Endodermal cell (in vitro differentiated cells): ENCODE data around the gene MRPL40. TPM values are rescaled to one million over a fixed set of nuclear protein-coding genes. Genes with fewer than 3 reads are reported as not detected.

Source experiments
- DNase-seq: peaks from one replicate; pipeline ENCODE4 v3.0.0-alpha.2; 2017
- H3K27ac ChIP-seq: 2 replicates; pipeline ENCODE4 v1.5.1; 2013; ENCODE audit warnings: mild to moderate bottlenecking, low read depth, low read length, moderate library complexity
- H3K27me3 ChIP-seq: 2 replicates; pipeline ENCODE4 v1.6.1; 2013; ENCODE audit warnings: mild to moderate bottlenecking, low read length, moderate library complexity; ENCODE audit not compliant: insufficient read depth, control insufficient read depth, poor library complexity, severe bottlenecking
- H3K36me3 ChIP-seq: 2 replicates; pipeline ENCODE4 v1.7.0; 2013; ENCODE audit warnings: mild to moderate bottlenecking, low read length, moderate library complexity; ENCODE audit not compliant: control insufficient read depth, insufficient read depth
- H3K4me1 ChIP-seq: one replicate; pipeline ENCODE4 v1.7.0; 2013; ENCODE audit warnings: low read length; ENCODE audit not compliant: control insufficient read depth, insufficient read depth
- H3K4me3 ChIP-seq: 2 replicates; pipeline ENCODE4 v1.5.1; 2013; ENCODE audit warnings: mild to moderate bottlenecking, low read length, moderate library complexity
- H3K9ac ChIP-seq: 2 replicates; pipeline ENCODE4 v1.6.1; 2013; ENCODE audit warnings: mild to moderate bottlenecking, low read length, moderate library complexity; ENCODE audit not compliant: poor library complexity, severe bottlenecking; ENCODE audit errors: extremely low read depth
- H3K9me3 ChIP-seq: 2 replicates; pipeline ENCODE4 v1.6.1; 2013; ENCODE audit warnings: mild to moderate bottlenecking, low read length, moderate library complexity; ENCODE audit not compliant: control insufficient read depth
- H3K27ac Mint-ChIP-seq: 2 replicates; pipeline ENCODE4 v1.8.0; 2020; ENCODE audit warnings: mixed read lengths
- H3K27me3 Mint-ChIP-seq: 2 replicates; pipeline ENCODE4 v1.8.0; 2021; ENCODE audit warnings: mild to moderate bottlenecking, mixed read lengths; ENCODE audit not compliant: insufficient read depth
- H3K36me3 Mint-ChIP-seq: 2 replicates; pipeline ENCODE4 v1.8.0; 2020; ENCODE audit warnings: low read depth, mixed read lengths
- H3K4me1 Mint-ChIP-seq: 2 replicates; pipeline ENCODE4 v1.8.0; 2020; ENCODE audit warnings: mixed read lengths
- H3K4me3 Mint-ChIP-seq: 2 replicates; pipeline ENCODE4 v1.8.0; 2020; ENCODE audit warnings: mild to moderate bottlenecking, moderate library complexity, mixed read lengths
- H3K9me3 Mint-ChIP-seq: 2 replicates; pipeline ENCODE4 v1.8.0; 2020; ENCODE audit warnings: mild to moderate bottlenecking, mixed read lengths
- WGBS, 2 experiments: methylation state at CpG; one replicate each; pipeline versions ENCODE4 v1.1.5 to v1.1.7; 2013; ENCODE audit warnings: missing lambda C conversion rate in 2 of 2, mixed read lengths in 1 of 2; ENCODE audit not compliant: insufficient coverage in 1 of 2, insufficient read length in 1 of 2; 5-methylcytosine and 5-hydroxymethylcytosine counted together
- total RNA-seq, 2 donors: library from RNA; stranded (reverse); fragmentation: NEBNext Ultra II Directional in 1 of 2; extraction: Animal tissue kit (Norgen Biotek cat#: 25700) in 1 of 2; gene quantifications; 2 replicates in 1 of 2; 3 replicates in 1 of 2; pipeline ENCODE4 v1.2.1, GENCODE V29; 2021
- TF ChIP-seq, protein P1 (sequence below): fragments of 200-600 bp; sonication (generic); conservative IDR thresholded peaks from 2 replicates; pipeline ENCODE4 v1.5.0; 2021; ENCODE audit warnings: antibody characterized with exemption, mild to moderate bottlenecking

MRPL40 gene
- total RNA-seq, 2 donors from 2014 or later: 20.3 to 26.5 TPM

DNA sequence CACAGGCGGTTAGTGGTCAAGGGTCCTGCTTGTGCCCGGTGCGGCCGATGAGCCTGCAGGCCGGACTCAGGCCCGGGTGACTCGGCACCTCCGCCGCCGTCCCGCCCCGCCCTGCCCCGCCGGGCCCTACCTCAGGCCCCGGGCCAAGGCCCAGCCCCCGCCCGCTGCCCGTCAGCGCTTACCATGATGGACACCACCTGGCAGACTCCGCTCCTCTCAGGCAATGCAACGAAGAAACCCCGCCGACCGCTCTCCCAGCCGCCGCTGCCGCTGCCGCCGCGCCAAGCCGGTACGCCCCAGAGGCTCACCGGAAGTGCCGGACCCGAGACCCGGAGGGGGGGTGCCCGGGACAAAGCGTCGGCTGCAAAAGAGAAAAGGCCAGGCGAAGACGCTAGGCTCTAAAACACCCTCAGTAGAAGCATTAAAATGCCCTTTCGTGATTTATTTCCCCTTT, 46.6 kb downstream of the MRPL40 start, which contains the start of gene UFD1:
Gene UFD1, minus strand, starts transcription at position 293 of the 454 bp plus-strand sequence. Its CDS starts 108 bp downstream, at position 185.
- Histone ChIP-seq H3K9me3 (no peaks in the 10 kb centered on the region), H3K27ac (peak within 1 kb of the TSS; percentile 98), H3K27me3 (no peaks in the 10 kb centered on the region), H3K9ac (peak within 1 kb of the TSS; percentile 99), H3K4me3 (peak within 1 kb of the TSS; percentile 93), H3K36me3 (peaks cover 27% of the 10 kb centered on the region), H3K4me1 (no peaks in the 10 kb centered on the region)
- Mint-ChIP-seq H3K4me3 (peak within 1 kb of the TSS; percentile 93), H3K27ac (peak within 1 kb of the TSS; percentile 100), H3K4me1 (peaks cover 15% of the 10 kb centered on the region), H3K27me3 (no peaks in the 10 kb centered on the region), H3K36me3 (peaks cover 13% of the 10 kb centered on the region), H3K9me3 (no peaks in the 10 kb centered on the region)
- TF ChIP-seq, protein P1, sequence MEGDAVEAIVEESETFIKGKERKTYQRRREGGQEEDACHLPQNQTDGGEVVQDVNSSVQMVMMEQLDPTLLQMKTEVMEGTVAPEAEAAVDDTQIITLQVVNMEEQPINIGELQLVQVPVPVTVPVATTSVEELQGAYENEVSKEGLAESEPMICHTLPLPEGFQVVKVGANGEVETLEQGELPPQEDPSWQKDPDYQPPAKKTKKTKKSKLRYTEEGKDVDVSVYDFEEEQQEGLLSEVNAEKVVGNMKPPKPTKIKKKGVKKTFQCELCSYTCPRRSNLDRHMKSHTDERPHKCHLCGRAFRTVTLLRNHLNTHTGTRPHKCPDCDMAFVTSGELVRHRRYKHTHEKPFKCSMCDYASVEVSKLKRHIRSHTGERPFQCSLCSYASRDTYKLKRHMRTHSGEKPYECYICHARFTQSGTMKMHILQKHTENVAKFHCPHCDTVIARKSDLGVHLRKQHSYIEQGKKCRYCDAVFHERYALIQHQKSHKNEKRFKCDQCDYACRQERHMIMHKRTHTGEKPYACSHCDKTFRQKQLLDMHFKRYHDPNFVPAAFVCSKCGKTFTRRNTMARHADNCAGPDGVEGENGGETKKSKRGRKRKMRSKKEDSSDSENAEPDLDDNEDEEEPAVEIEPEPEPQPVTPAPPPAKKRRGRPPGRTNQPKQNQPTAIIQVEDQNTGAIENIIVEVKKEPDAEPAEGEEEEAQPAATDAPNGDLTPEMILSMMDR: no peak
- WGBS, 2 experiments: 0% methylated on average over 14 to 40 of the region's 42 CpGs
- peak; percentile 93 for DNase-seq

DNA sequence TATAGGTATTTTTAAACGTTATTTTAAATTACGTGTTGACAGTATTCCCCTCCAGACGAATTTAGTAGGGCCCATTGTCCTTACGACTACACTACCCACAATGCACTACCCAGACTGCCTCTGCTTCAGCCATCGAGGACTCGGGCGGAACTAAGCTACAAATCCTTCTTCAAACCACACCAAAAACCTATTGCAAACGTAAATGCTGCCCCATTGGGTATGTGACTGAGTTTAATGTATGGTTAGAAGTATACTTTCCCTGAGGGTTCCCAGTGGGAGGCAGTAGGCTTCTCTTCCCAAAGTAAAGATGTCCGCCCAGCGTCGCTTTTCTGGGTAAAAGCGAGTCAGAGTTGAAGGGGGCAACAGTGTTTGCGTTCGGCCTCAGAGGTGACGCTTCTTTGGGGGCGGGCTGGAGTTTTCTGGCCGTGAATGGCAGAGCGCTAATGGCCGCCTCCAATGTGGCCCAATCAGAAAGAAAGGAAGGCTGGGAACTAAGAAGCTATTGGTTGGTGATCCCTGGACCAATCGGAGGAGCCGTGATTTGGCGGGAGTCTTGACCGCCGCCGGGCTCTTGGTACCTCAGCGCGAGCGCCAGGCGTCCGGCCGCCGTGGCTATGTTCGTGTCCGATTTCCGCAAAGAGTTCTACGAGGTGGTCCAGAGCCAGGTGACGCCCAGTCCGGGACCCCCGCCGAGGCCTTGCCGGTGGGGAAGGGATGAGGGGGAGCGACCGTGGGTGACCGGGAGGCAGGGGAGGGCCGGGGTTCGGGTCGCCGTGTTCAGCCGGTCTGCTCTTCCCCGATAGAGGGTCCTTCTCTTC, 47.2 kb downstream of the MRPL40 start, which contains the start of gene CDC45:
Gene CDC45, plus strand, starts transcription at position 566 of the 818 bp plus-strand sequence. Its CDS starts 49 bp downstream, at position 615.
- 0 to 1% methylated on average over 27 to 50 of the region's 50 CpGs for WGBS, 2 experiments
- Mint-ChIP-seq H3K27ac (peak within 1 kb of the TSS; percentile 100), H3K4me1 (peaks cover 15% of the 10 kb centered on the region), H3K27me3 (no peaks in the 10 kb centered on the region), H3K36me3 (peaks cover 12% of the 10 kb centered on the region), H3K9me3 (no peaks in the 10 kb centered on the region), H3K4me3 (peak within 1 kb of the TSS; percentile 93)
- peak; percentile 98 for DNase-seq
- H3K4me3 ChIP-seq: peak within 1 kb of the TSS; percentile 93
- H3K4me1 ChIP-seq: no peaks in the 10 kb centered on the region
- H3K9me3 ChIP-seq: no peaks in the 10 kb centered on the region
- TF ChIP-seq, protein P1: no peak
- H3K9ac ChIP-seq: peak within 1 kb of the TSS; percentile 99
- H3K27me3 ChIP-seq: no peaks in the 10 kb centered on the region
- peak within 1 kb of the TSS; percentile 98 for H3K27ac ChIP-seq
- peaks cover 30% of the 10 kb centered on the region for H3K36me3 ChIP-seq

DNA sequence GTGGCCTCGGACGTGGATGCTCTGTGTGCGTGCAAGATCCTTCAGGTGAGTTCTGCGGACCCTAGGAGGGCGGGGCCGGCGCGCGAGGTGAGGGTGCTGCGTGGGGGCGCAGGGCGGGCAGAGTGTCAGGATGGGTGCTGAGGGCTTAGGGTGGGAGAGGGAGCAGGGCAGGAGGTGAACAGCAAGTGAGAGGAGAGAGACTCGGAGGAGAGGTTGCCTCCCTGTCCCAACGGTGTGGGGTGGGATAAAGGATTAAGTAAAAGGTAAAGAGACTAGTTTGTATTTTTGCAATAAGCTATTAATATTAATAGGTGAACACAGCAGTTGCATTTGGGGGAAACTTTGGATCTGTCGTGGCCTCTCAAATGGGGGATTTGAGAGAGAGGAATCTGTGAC, 47.8 kb downstream of the MRPL40 start:
- no peaks in the 10 kb centered on the region for H3K9me3 Mint-ChIP-seq
- peak overlapping the region; percentile 71 for H3K27ac ChIP-seq

More for the DNA sequence above, 47.8 kb downstream of the MRPL40 start:
- no peaks in the 10 kb centered on the region for H3K27me3 ChIP-seq
- peaks cover 15% of the 10 kb centered on the region for H3K4me1 Mint-ChIP-seq
- peak overlapping the region; percentile 93 for H3K4me3 Mint-ChIP-seq
- no peaks in the 10 kb centered on the region for H3K27me3 Mint-ChIP-seq
- peaks cover 32% of the 10 kb centered on the region for H3K36me3 ChIP-seq
- 1% methylated on average over 13 to 15 of the region's 15 CpGs for WGBS, 2 experiments
- H3K9me3 ChIP-seq: no peaks in the 10 kb centered on the region
- peak overlapping the region; percentile 100 for H3K27ac Mint-ChIP-seq
- no peaks in the 10 kb centered on the region for H3K4me1 ChIP-seq
- DNase-seq: no peak
- H3K4me3 ChIP-seq: peak overlapping the region; percentile 93
- TF ChIP-seq, protein P1: no peak
- H3K36me3 Mint-ChIP-seq: peaks cover 18% of the 10 kb centered on the region
- H3K9ac ChIP-seq: peak overlapping the region; percentile 99
